Kasumi-1 (cell line): ENCODE results near the gene TRAF7.
"Not testable (repeated sequence)": the region's sequence is repeated elsewhere in the genome, so short reads cannot be mapped to it uniquely, and the experiment has no call there.

Source experiments
- DNase-seq, 2 experiments: peaks; one replicate each; lab custom pipeline; 2025; lab: John Stamatoyannopoulos, UW

The TRAF7 gene

GRCh38 chr16:2155091-2155950, at the start of gene TRAF7:
TRAF7 (plus strand) TSS chr16:2155782; CDS start chr16:2163921, 8,139 bp downstream.
- DNase-seq, result peak; percentile 95 to 97

DNA sequence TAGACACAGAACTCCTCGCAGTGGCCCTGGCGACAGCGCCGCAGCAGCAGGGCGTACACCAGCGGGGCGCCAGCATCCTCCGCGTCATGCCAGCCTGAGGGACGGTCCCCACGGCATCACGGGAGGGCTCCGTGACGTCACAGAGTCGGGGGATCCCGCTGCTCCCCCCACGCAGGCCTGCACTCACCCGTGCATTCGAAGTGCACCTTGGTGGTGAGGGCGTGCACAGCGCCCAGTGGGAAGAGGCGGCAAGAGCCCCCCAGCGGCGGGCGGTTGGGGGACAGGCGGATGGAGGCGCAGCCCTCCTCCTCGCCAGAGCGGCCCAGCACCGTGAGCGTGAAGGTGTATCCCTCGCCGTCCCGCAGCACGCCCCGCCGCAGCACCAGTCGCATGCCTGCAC, 49.4 kb upstream of the TRAF7 start:
- not testable (repeated sequence) for DNase-seq

DNA sequence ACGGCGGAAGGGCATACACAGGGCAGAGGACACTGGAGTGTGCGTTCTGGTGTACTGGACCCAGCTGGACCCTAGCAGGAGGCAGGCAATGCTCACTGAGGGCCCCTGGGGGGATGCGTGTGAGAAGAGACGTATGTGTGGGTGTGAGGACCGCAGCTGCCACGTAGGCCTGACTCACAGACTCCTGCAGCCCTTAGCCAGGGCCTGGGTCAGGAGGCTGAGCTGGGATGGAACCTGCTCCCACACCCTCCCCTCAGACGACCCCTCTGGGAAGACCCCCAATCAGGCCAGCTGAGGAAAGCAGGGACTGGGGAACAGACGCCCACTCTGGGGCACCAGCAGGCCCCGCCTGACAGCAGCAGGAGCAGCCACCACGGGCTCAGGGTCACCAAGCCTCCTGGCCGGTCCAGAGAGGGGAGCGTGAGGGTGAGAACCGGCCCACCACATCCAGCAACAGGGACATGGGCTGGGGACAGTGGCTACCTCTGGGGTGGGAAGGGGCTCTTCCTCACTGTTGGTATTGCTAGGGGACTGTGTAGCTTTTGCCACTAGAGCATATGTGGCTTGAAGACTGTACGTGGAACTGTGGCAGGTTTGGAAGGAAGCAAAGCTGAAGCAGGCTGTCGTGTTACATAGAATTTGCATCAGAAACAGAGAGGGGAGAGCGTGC, 48.3 kb upstream of the TRAF7 start:
- not testable (repeated sequence) for DNase-seq

- not testable (repeated sequence) for DNase-seq
These were observed 47.8 kb upstream of the TRAF7 start for GRCh38 chr16:2107791-2108125.

DNA sequence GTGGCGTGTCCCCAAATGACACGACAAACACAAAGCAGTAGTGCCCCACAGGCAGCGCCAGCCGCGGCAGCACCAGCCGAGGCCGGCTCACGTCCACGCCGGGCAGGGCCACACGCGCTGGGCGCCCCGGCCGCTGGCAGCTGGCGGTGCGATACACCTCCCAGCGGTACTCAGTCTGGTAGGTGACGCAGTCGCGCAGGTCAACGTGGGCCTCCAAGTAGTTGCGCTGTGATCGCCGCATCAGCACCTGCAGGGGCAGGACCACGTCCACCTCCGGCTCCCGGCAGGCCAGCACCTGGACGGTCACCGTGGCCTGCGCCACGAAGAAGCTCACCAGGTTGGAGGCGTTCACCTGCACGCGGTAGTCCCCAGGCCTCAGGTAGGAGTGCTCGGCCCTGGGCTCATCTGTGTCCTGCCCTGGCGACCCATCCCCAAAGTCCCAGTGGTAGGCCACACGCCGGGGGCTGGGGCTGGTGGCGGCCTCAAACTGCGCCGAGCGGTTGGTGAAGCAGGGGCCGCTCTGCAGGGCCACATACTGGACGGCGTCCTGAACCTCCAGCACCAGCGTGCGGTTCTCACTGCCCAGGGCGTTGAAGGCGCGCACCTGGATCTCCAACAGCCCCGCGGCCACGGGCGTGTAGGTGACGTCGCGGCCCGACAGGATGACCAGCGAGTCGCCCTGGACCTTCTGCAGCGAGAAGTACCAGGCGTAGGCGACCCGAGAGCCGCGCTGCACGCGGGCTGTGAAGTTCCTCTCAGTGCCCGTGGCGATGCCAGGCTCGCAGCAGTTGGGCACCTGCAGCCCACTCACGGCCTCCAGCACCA, 46.9 kb upstream of the TRAF7 start:
- DNase-seq, result not testable (repeated sequence)

DNA sequence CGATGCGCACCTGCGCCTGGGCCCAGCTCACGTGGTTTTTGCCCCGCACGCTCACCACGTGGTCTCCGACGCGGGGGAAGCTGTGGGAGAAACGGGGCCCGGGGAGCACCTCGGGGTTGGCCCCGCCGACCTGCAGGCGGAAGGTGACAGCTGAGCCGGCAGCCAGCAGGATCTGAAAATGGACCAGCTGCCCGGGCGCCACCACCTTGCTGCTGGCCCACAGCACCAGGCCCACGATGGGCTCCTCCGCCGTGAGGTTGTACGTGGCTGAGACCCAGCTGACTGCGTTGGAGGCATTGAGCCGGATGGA, 46.4 kb upstream of the TRAF7 start:
- not testable (repeated sequence) for DNase-seq

DNA sequence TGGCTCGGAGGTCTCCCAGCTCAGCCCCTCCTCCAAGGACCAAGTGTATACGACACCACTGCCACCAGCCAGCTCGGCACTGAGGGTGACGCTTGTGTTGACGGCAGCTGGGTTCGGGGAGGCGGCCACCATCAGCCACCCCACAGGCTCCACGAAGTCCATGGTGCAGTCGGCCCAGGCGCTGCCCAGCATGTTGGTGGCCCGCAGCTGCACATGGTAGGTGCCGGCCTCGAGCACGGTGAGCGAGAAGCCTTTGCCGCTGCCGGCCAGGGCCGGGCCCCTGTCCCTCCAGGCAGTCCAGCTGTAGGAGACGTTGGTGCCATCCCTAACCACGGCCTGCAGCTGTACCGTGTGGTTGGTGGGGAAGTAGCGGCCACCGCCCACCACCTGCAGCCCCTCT, 45.7 kb upstream of the TRAF7 start:
- DNase-seq, result not testable (repeated sequence)

- not testable (repeated sequence) for DNase-seq
These were observed 45.1 kb upstream of the TRAF7 start for GRCh38 chr16:2110332-2111008.

- DNase-seq, result not testable (repeated sequence)
These were observed 44.6 kb upstream of the TRAF7 start for GRCh38 chr16:2111009-2111353.

DNA sequence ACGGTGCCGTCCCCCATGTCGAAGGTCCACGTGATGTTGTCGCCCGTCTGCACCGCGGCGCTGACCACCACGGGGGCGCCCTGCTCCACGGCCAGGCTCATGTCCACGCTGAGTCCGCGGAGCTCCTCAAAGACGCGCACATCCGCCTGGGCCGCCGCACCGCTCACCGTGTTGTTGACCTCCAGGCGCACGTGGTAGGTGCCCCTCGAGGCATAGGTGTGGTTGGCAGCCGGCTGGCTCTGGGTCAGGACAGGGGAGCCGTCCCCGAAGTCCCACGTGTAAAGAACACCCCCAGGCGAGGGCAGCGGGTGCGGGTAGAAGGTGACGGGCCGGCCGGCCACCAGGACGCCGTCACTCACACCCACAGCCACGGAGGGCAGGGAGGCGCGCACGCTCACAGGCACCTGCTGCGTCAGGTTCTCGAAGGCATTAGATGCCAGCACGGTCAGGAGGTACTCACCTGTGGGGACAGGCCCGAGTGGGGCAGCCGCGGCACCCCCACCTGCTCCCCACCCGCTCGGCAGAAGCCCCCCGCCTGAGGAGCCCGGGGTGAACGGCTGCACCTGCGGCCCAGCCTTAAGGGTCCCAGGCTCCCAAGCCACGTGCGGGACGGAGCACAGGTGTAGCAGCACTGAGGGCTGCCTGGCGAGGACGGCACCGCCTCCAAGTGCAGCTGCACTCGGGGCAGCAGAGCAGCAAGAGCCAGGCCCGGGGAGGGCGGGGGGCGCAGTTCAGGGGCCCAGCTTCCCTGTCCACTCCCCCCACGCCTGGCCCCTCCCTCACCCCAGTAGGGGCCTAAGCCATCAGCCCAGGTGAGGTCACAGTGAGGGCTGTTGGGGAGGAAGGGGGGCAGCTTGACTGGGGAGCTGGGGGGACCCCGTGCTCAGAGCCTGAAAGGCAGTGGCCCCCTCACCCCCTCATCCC, 43.9 kb upstream of the TRAF7 start:
- not testable (repeated sequence) for DNase-seq

- DNase-seq, result not testable (repeated sequence)
These were observed 43.0 kb upstream of the TRAF7 start for GRCh38 chr16:2112539-2113106.

DNA sequence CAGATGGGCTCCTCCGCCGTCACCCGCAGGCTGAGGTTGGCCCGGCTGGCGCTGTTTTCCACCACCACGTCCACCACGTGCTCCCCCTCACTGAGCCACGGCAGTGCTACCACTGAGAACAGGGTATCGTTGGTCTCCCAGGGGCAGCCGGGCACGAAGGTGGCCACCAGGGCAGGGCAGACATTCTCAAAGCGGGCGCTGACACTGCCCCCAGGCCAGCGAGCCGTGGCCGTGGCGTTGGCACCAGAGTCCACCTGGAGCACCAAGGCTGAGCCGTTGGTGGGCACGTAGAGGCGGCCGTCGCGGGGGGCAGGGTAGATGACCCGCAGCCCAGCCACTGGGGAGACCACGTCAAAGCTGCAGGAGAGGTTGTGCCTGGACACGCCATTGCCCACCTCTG, 41.4 kb upstream of the TRAF7 start:
- DNase-seq, result not testable (repeated sequence)

DNA sequence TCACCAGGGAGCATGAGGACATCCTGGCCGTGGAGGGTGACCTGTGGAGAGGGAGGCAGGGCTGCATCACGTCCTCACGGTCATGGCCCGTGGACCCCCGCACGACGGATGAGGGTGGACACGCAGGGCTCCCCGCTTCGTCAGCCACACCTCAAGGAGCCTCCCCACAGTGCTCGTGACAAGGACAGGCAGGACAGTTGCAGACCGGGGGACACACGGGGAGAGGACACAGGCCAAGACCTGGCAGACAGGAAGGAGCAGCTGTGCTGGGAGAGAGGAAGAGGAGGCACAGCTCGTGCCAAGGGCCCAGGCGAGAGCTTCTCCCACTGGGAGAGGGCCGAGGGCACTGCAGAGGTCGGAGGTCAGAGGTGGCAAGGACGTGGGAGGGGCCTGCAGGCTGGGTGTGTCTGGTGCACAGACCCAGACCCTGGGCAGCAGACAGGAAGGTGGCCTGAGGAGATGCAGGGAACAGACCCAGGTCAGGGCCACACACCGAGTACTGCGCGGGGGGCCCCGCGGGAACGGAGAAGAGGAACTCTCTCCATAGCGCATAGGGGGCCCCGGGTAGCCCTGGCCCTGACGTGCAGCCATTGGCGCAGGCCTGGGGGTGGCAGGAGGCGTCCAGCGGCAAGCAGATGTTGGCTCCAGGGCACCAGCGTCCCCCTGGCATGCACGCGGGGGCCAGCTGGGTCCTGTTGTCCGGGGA, 40.5 kb upstream of the TRAF7 start:
- not testable (repeated sequence) for DNase-seq

DNA sequence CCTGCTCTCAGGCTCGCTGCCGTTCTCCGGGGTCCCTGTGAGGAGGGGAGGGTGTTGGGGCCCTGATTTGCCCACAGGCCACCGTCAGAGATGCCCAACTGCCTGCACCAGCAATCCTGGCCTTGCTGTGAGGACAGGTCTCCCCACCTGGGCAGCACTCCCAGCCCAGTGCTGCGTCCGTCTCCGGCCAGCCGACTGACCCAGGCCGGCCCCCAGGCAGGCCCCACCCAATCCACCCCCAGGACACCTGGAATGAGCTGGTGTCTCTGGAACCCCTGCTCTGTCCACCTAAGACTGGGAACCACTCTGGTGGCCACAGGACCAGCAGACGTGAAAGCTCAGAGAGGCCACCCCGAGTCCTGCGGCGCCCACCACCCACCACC, 40.0 kb upstream of the TRAF7 start:
- no peak for DNase-seq

GRCh38 chr16:2116428-2116827, 39.2 kb upstream of the TRAF7 start:
- not testable (repeated sequence) for DNase-seq

GRCh38 chr16:2117341-2117740, 38.2 kb upstream of the TRAF7 start:
- not testable (repeated sequence) for DNase-seq

DNA sequence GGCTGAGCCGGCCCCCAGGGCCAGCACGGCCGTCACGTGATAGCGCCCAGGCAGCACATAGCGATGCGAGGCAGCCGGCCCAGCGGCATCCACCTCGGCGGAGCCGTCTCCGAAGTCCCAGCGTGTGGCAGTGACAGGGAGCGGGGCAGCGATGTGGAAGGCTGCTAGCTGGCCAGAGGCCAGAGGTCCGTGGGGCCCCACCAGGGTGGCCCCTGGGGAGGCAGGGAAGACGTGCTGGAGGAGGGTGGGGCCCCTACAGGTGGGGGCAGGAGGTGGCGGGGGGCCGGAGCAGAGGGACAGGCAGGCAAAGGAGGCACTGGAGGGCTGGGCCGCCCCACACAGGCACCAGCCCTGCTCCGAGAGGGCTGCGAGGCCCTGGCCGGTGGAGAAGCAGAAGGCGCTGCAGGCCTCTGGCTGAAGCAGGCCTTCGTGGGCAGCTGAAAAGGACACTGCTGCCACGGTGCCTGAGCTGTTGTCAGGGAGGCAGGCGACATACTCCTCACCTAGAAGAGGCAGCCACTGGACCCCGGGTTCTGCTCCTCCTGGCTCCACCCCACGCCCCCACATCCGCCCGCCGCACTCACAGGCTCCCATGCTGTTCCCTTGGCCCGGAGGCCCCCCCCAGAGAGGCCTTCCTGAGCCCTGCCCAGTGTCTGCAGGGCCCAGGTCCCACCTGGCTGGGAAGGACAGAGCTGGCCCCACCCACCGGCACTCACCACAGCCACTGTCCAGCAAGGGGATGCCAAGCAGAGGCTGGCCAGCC, 37.4 kb upstream of the TRAF7 start:
- not testable (repeated sequence) for DNase-seq

DNA sequence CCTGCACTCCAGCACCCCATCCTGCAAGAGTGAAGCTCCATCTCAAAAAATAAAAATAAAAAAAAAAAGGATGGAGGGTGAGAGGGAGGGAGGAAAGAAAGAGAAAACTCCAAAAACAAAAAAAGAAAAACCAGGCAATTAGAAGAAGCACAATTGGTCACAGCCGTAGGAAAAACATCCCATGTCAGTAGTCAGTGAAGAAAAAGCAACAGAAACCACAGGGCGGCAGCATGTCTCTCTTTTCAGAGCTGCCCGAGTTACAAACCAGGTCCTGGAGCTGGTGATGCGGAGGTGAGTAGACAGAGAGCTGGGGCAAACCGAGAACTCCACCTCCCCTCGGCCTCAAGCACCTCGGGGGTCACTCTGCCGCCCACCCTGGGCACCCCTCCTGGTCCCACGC, 34.3 kb upstream of the TRAF7 start:
- peak; percentile 37 to 58 for DNase-seq

DNA sequence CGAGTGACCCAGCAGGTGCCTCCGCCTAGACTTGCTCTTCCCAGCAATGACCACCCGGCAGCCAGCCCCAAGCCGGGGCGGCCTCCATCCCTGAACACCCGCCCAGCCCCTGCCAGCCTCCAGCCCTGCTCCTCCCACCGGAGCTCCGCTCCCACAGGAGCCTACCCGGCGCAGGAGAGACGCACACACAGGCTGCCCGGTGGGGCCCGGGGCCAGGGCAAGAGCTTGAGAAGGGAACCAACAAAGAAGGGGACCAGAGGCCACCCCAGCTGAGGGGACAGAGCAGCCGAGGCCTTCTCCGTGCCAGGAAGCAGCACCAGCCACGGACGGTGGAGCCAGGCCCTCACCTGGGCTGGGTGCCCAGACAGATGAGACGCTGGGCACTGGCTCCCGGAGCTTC, 33.7 kb upstream of the TRAF7 start:
- no peak for DNase-seq
